Measurements from ENCODE around the gene CEP164. TPM values are rescaled to one million over a fixed set of nuclear protein-coding genes. Genes with fewer than 3 reads are reported as not detected.
A peak's percentile ranks its signal among the peaks of the same experiment; 100 is the strongest.

The CEP164 gene
- polyA plus RNA-seq, 2 donors = 8.0 to 19.8 TPM

- Histone ChIP-seq H3K27ac (ENCODE audit: low read depth in 2 of 2, low read length in 1 of 2) (no peak overlapping the region), H3K4me3 (ENCODE audit: low read depth in 1 of 2, low read length in 2 of 2) (no peak overlapping the region), H3K9me3 (ENCODE audit: control insufficient read depth in 2 of 2, insufficient read depth in 1 of 2, low read depth in 1 of 2, low read length in 1 of 2) (no peaks in the 10 kb centered on the region), H3K4me1 (ENCODE audit: control insufficient read depth in 2 of 2, insufficient read depth in 2 of 2, low read length in 1 of 2) (peaks cover 5 to 10% of the 10 kb centered on the region in 2 donors), H3K27me3 (ENCODE audit: control insufficient read depth in 1 of 2, insufficient read depth in 2 of 2, low read length in 2 of 2) (no peaks in the 10 kb centered on the region), H3K36me3 (ENCODE audit: control insufficient read depth in 2 of 2, insufficient read depth in 2 of 2, low read length in 1 of 2) (no peaks in the 10 kb centered on the region)
- 80 to 84% methylated on average over 7 of the region's 7 CpGs for WGBS, 2 donors
Measured at GRCh38 chr11:117302228-117302627, 25.4 kb upstream of the CEP164 start.

GRCh38 chr11:117303101-117303500 lies 24.6 kb upstream of the CEP164 start:
- Histone ChIP-seq H3K27ac (ENCODE audit: low read depth in 2 of 2, low read length in 1 of 2) (no peak overlapping the region), H3K4me3 (ENCODE audit: low read depth in 1 of 2, low read length in 2 of 2) (no peak overlapping the region), H3K36me3 (ENCODE audit: control insufficient read depth in 2 of 2, insufficient read depth in 2 of 2, low read length in 1 of 2) (no peaks in the 10 kb centered on the region), H3K27me3 (ENCODE audit: control insufficient read depth in 1 of 2, insufficient read depth in 2 of 2, low read length in 2 of 2) (no peaks in the 10 kb centered on the region), H3K9me3 (ENCODE audit: control insufficient read depth in 2 of 2, insufficient read depth in 1 of 2, low read depth in 1 of 2, low read length in 1 of 2) (no peaks in the 10 kb centered on the region), H3K4me1 (ENCODE audit: control insufficient read depth in 2 of 2, insufficient read depth in 2 of 2, low read length in 1 of 2) (peaks cover 5 to 10% of the 10 kb centered on the region in 2 donors)
- WGBS, 2 donors = 52 to 73% methylated on average over 4 of the region's 4 CpGs

GRCh38 chr11:117303646-117304315 lies 23.9 kb upstream of the CEP164 start:
- Histone ChIP-seq H3K4me1 (ENCODE audit: control insufficient read depth in 2 of 2, insufficient read depth in 2 of 2, low read length in 1 of 2) (peaks cover 5 to 8% of the 10 kb centered on the region in 2 donors), H3K36me3 (ENCODE audit: control insufficient read depth in 2 of 2, insufficient read depth in 2 of 2, low read length in 1 of 2) (no peaks in the 10 kb centered on the region), H3K27me3 (ENCODE audit: control insufficient read depth in 1 of 2, insufficient read depth in 2 of 2, low read length in 2 of 2) (no peaks in the 10 kb centered on the region), H3K4me3 (ENCODE audit: low read depth in 1 of 2, low read length in 2 of 2) (no peak overlapping the region), H3K9me3 (ENCODE audit: control insufficient read depth in 2 of 2, insufficient read depth in 1 of 2, low read depth in 1 of 2, low read length in 1 of 2) (no peaks in the 10 kb centered on the region), H3K27ac (ENCODE audit: low read depth in 2 of 2, low read length in 1 of 2) (no peak overlapping the region)
- 83 to 86% methylated on average over 5 of the region's 5 CpGs for WGBS, 2 donors

DNA sequence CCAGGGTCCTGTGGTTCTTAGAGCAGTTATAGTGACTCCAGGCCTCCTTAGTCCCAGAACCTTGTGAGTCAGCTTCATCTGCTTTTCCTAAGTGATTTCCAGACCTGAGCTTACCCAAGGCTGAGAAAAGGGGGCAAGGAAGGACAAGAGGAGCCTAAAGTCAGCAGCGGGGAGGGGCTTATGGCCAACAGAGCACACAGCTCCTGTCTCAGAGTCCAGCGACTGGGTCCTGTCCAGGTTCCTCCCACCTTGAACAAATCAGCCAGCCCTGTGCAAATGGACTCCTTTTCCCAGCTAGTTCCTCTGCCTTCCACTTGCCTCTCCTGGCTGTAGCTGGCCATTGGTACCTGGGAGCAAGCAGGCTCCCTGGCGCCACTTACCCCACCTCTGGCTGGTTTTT lies 22.5 kb upstream of the CEP164 start:
- no peaks in the 10 kb centered on the region for H3K27me3 ChIP-seq (ENCODE audit: control insufficient read depth in 1 of 2, insufficient read depth in 2 of 2, low read length in 2 of 2)
- no peak overlapping the region for H3K27ac ChIP-seq (ENCODE audit: low read depth in 2 of 2, low read length in 1 of 2)
- no peaks in the 10 kb centered on the region for H3K9me3 ChIP-seq (ENCODE audit: control insufficient read depth in 2 of 2, insufficient read depth in 1 of 2, low read depth in 1 of 2, low read length in 1 of 2)
- H3K4me1 ChIP-seq (ENCODE audit: control insufficient read depth in 2 of 2, insufficient read depth in 2 of 2, low read length in 1 of 2) = peaks cover 2 to 4% of the 10 kb centered on the region in 2 donors
- 71 to 99% methylated on average over 3 of the region's 3 CpGs for WGBS, 2 donors
- no peak overlapping the region for H3K4me3 ChIP-seq (ENCODE audit: low read depth in 1 of 2, low read length in 2 of 2)
- H3K36me3 ChIP-seq (ENCODE audit: control insufficient read depth in 2 of 2, insufficient read depth in 2 of 2, low read length in 1 of 2) = no peaks in the 10 kb centered on the region

- Histone ChIP-seq H3K9me3 (ENCODE audit: control insufficient read depth in 2 of 2, insufficient read depth in 1 of 2, low read depth in 1 of 2, low read length in 1 of 2) (no peaks in the 10 kb centered on the region), H3K27ac (ENCODE audit: low read depth in 2 of 2, low read length in 1 of 2) (no peak overlapping the region), H3K4me1 (ENCODE audit: control insufficient read depth in 2 of 2, insufficient read depth in 2 of 2, low read length in 1 of 2) (peaks cover 0 to 2% of the 10 kb centered on the region in 2 donors), H3K27me3 (ENCODE audit: control insufficient read depth in 1 of 2, insufficient read depth in 2 of 2, low read length in 2 of 2) (no peaks in the 10 kb centered on the region), H3K36me3 (ENCODE audit: control insufficient read depth in 2 of 2, insufficient read depth in 2 of 2, low read length in 1 of 2) (no peaks in the 10 kb centered on the region), H3K4me3 (ENCODE audit: low read depth in 1 of 2, low read length in 2 of 2) (no peak overlapping the region)
- 81 to 84% methylated on average over 7 of the region's 7 CpGs for WGBS, 2 donors
Measured at GRCh38 chr11:117309310-117309709, 18.3 kb upstream of the CEP164 start.

DNA sequence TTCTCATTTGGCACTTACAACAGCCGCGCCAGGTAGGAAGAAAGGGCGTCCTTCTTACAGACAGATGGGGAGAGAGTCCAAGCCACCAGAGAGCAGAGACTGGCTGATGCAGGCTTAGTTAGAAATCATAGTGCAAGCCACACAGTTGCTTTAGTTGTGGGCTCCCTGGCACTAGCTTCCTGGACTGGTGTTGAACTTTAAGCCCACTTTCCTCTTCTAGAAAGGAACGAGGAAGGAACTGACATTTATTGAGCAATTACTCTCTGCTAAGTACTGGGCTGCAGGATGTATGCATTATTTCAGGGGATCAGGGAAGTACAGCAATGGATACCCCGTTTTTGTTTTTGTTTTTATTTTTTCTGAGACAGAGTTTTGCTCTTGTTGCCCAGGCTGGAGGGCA lies 14.6 kb upstream of the CEP164 start:
- Histone ChIP-seq H3K4me1 (ENCODE audit: control insufficient read depth in 2 of 2, insufficient read depth in 2 of 2, low read length in 1 of 2) (peaks cover 4 to 13% of the 10 kb centered on the region in 2 donors), H3K9me3 (ENCODE audit: control insufficient read depth in 2 of 2, insufficient read depth in 1 of 2, low read depth in 1 of 2, low read length in 1 of 2) (no peaks in the 10 kb centered on the region), H3K27me3 (ENCODE audit: control insufficient read depth in 1 of 2, insufficient read depth in 2 of 2, low read length in 2 of 2) (no peaks in the 10 kb centered on the region), H3K4me3 (ENCODE audit: low read depth in 1 of 2, low read length in 2 of 2) (no peak overlapping the region), H3K36me3 (ENCODE audit: control insufficient read depth in 2 of 2, insufficient read depth in 2 of 2, low read length in 1 of 2) (no peaks in the 10 kb centered on the region), H3K27ac (ENCODE audit: low read depth in 2 of 2, low read length in 1 of 2) (no peak overlapping the region)
- WGBS, 2 donors = 69 to 83% methylated on average over 5 of the region's 5 CpGs

GRCh38 chr11:117313828-117314768 lies 13.6 kb upstream of the CEP164 start:
- WGBS, 2 donors = 69 to 76% methylated on average over 14 of the region's 14 CpGs
- Histone ChIP-seq H3K4me3 (ENCODE audit: low read depth in 1 of 2, low read length in 2 of 2) (no peak overlapping the region), H3K27ac (ENCODE audit: low read depth in 2 of 2, low read length in 1 of 2) (no peak overlapping the region), H3K4me1 (ENCODE audit: control insufficient read depth in 2 of 2, insufficient read depth in 2 of 2, low read length in 1 of 2) (peaks cover 4 to 13% of the 10 kb centered on the region in 2 donors), H3K9me3 (ENCODE audit: control insufficient read depth in 2 of 2, insufficient read depth in 1 of 2, low read depth in 1 of 2, low read length in 1 of 2) (no peaks in the 10 kb centered on the region), H3K27me3 (ENCODE audit: control insufficient read depth in 1 of 2, insufficient read depth in 2 of 2, low read length in 2 of 2) (no peaks in the 10 kb centered on the region), H3K36me3 (ENCODE audit: control insufficient read depth in 2 of 2, insufficient read depth in 2 of 2, low read length in 1 of 2) (no peaks in the 10 kb centered on the region)

DNA sequence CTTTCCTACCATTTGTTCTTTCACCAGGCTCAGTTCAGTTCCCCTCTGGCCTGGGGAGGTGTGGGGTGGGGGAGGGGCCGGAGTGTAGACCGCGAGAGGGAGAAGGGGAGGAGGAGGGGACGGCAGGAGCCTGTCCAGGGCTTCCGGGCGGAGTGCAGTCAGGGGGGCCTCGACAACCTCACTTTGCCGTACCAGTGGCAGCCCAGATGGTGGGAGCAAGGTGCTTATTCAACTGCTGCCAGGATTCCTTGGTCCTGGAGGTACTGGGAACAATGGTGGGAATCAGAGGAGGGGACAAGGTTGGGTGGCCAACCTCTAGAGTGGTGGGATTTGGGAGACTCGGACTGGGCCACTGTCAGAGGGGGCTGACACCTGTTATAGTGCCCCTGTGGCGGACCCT lies 12.8 kb upstream of the CEP164 start:
- H3K4me1 ChIP-seq (ENCODE audit: control insufficient read depth in 2 of 2, insufficient read depth in 2 of 2, low read length in 1 of 2) = peaks cover 4 to 13% of the 10 kb centered on the region in 2 donors
- WGBS, 2 donors = 28 to 34% methylated on average over 10 of the region's 10 CpGs
- H3K9me3 ChIP-seq (ENCODE audit: control insufficient read depth in 2 of 2, insufficient read depth in 1 of 2, low read depth in 1 of 2, low read length in 1 of 2) = no peaks in the 10 kb centered on the region
- no peak overlapping the region for H3K27ac ChIP-seq (ENCODE audit: low read depth in 2 of 2, low read length in 1 of 2)
- H3K4me3 ChIP-seq (ENCODE audit: low read depth in 1 of 2, low read length in 2 of 2) = peak overlapping the region in 1 of 2 donors; percentile 72
- no peaks in the 10 kb centered on the region for H3K27me3 ChIP-seq (ENCODE audit: control insufficient read depth in 1 of 2, insufficient read depth in 2 of 2, low read length in 2 of 2)
- H3K36me3 ChIP-seq (ENCODE audit: control insufficient read depth in 2 of 2, insufficient read depth in 2 of 2, low read length in 1 of 2) = no peaks in the 10 kb centered on the region

- Histone ChIP-seq H3K27me3 (ENCODE audit: control insufficient read depth in 1 of 2, insufficient read depth in 2 of 2, low read length in 2 of 2) (no peaks in the 10 kb centered on the region), H3K9me3 (ENCODE audit: control insufficient read depth in 2 of 2, insufficient read depth in 1 of 2, low read depth in 1 of 2, low read length in 1 of 2) (no peaks in the 10 kb centered on the region), H3K4me3 (ENCODE audit: low read depth in 1 of 2, low read length in 2 of 2) (peak overlapping the region; percentile 72 to 76), H3K36me3 (ENCODE audit: control insufficient read depth in 2 of 2, insufficient read depth in 2 of 2, low read length in 1 of 2) (no peaks in the 10 kb centered on the region), H3K4me1 (ENCODE audit: control insufficient read depth in 2 of 2, insufficient read depth in 2 of 2, low read length in 1 of 2) (peaks cover 4 to 13% of the 10 kb centered on the region in 2 donors), H3K27ac (ENCODE audit: low read depth in 2 of 2, low read length in 1 of 2) (peak overlapping the region; percentile 27 to 31)
- WGBS, 2 donors = 3 to 4% methylated on average over 43 to 62 of the region's 62 CpGs
Measured at GRCh38 chr11:117315285-117316196, 12.1 kb upstream of the CEP164 start.

Data from esophagus (tissue), 2 donors.